Kidney epithelial cell (primary cell): ENCODE measurements around the gene RUBCN. TPM values are rescaled to one million over a fixed set of nuclear protein-coding genes. Genes with fewer than 3 reads are reported as not detected.

Experiments used
- total RNA-seq: library from RNA; depleted of rRNA; stranded (reverse); fragments of >200 nt; gene quantifications from 2 replicates; pipeline ENCODE4 v1.2.3, GENCODE V29; 2015

Gene RUBCN
- total RNA-seq, 1 donor from 2014 or later = 47.3 TPM

Other genes with a start within 250 kb of the RUBCN start
- gene BDH1, start 180.9 kb downstream of the RUBCN start, total RNA-seq = 14.1 and 17.0 TPM in 2 replicates
- gene FYTTD1, start 13.0 kb upstream of the RUBCN start, total RNA-seq = 24.5 and 30.9 TPM in 2 replicates
- 22.8 and 27.5 TPM in 2 replicates for gene LRCH3, start 54.4 kb upstream of the RUBCN start, total RNA-seq
- 988 and 1,140 TPM in 2 replicates for gene RPL35A, start 213.3 kb upstream of the RUBCN start, total RNA-seq
- 5.9 and 7.8 TPM in 2 replicates for gene LMLN, start 223.3 kb upstream of the RUBCN start, total RNA-seq